Measurements from ENCODE around the gene TVP23B.
"Not testable (repeated sequence)": the region's sequence is repeated elsewhere in the genome, so short reads cannot be mapped to it uniquely, and the experiment has no call there.

Gene TVP23B

DNA sequence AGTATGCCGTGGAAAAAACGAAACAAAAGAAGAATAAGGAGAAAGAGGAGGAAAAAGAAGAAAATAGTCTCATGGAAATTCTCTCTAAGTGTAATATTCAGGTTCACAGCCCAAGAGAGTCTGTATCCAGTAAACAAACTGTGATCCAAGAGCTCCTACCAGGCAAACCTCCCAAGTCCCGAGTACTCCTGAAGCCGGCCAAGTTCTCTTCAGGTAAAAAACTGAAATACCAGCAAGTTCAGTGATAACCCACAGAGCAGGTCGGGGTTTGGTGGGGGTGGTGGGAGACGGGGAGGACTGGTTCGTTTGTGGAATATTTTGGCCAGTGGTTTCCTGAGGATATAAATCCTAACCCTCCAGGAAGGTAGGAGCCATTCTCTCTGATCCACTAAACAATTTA, 8.5 kb upstream of the TVP23B start:
- TF ChIP-seq CTCF (IDR thresholded peaks at IDR 0.05; ENCODE audit: control insufficient read depth, extremely low read depth, insufficient read depth): no peak
- H3K4me3 ChIP-seq (ENCODE audit: low read depth, low read length): no peak overlapping the region
- DNase-seq (ENCODE audit: low read depth): no peak

DNA sequence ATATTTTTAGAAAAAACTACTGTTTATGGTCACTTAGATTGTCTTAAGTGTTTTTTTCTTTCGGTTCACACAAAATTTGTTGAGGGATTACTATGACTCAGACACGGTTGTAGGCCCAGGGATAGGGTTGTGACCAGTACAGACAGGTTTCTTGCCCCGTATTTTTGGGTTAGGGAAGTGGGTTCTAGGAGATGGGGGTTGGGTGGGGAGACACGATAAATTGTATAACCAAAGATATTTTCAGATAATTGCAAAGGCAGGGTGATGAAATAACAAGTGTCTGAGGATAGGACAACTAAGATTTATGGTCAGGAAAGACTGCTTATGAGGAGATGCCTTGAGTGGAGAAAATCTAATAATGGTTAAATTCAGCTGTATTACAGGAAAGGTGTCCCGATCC, 822 bp downstream of the TVP23B start:
- not testable (repeated sequence) for DNase-seq (ENCODE audit: low read depth)
- H3K4me3 ChIP-seq (ENCODE audit: low read depth, low read length): peak overlapping the region; percentile 57

DNA sequence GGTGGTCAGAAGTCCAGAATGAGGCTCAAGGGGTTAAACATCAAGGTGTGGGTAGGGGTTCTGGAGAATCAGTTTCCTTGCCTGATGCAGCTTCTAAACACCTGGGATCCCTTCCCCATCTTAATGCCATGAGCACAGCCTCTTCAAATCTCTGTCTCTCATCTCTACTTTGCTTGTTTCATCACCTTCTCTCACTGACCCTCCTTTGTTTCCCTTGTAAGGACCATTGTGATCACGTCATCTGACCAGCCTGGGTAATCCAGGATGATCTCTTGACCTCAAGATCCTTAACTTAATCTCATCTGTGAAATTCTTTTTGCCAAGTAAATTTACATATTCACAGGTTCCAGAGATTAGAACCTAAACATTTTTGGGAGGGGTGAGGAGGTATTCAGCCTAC, 5.0 kb downstream of the TVP23B start:
- not testable (repeated sequence) for H3K4me3 ChIP-seq (ENCODE audit: low read depth, low read length); DNase-seq (ENCODE audit: low read depth)

DNA sequence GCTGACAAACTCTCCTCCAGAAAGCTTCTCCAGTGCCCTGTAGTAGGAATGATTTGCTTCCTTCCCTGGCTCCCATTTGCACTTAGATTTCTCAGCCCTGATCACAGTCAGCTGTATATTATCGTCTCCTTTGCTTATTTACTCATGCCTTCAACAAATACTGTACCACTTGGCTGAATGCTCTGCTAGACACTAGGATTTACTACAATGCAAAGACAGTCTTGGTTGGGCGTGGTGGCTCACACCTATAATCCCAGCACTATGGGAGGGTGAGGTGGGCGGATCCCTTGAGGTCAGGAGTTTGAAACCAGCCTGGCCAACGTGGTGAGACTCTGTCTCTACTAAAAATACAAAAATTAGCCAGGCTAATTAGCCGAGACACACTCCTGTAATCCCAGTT, 5.9 kb downstream of the TVP23B start:
- H3K4me3 ChIP-seq (ENCODE audit: low read depth, low read length); DNase-seq (ENCODE audit: low read depth): not testable (repeated sequence)

DNA sequence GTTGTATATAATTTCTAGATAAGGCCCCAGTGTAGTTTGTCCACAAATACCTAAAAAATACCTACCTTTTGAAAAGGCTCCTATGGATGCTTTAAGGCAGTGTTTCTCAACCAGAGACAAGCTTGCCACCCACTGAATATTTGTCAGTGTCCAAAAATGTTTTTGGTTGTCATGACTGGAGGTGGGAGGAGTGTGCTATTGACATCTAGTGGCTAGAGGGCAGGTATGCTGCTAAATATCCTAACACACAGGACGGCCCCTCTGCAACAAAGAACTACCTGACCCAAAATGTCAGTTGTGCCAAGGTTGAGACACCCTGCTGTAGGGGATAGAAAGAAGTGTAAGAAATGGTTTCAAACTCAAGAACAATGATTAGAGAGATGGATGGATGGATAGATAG, 10.4 kb downstream of the TVP23B start:
- H3K4me3 ChIP-seq (ENCODE audit: low read depth, low read length): not testable (repeated sequence)

DNA sequence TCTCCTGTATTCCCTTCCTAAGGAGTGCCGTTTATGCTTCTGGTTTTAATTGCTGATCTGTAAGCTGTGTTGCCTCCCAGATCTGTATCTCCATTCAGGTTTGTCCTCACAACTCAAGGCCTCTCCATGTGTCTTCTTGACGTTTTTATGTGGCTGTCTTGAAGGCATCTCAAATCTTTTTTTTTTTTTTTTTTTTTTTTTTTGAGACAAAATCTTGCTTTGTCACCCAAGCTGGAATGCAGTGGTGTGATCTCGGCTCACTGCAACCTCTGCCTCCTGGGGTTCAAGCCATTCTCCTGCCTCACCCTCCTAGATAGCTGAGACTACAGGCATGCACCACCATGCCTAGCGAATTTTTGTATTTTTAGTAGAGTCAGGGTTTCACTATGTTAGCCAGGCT, 13.9 kb downstream of the TVP23B start:
- DNase-seq (ENCODE audit: low read depth): not testable (repeated sequence)

More for the DNA sequence above, 10.4 kb downstream of the TVP23B start:
- not testable (repeated sequence) for DNase-seq (ENCODE audit: low read depth)

GRCh38 chr17:18796887-18797286, 15.9 kb downstream of the TVP23B start:
- not testable (repeated sequence) for H3K4me3 ChIP-seq (ENCODE audit: low read depth, low read length)

More for the DNA sequence above, 13.9 kb downstream of the TVP23B start:
- not testable (repeated sequence) for H3K4me3 ChIP-seq (ENCODE audit: low read depth, low read length)

GRCh38 chr17:18803458-18804245, 22.7 kb downstream of the TVP23B start:
- not testable (repeated sequence) for H3K4me3 ChIP-seq (ENCODE audit: low read depth, low read length); DNase-seq (ENCODE audit: low read depth)

More at GRCh38 chr17:18796887-18797286, 15.9 kb downstream of the TVP23B start:
- not testable (repeated sequence) for DNase-seq (ENCODE audit: low read depth)

- not testable (repeated sequence) for H3K4me3 ChIP-seq (ENCODE audit: low read depth, low read length); DNase-seq (ENCODE audit: low read depth)
Observed at GRCh38 chr17:18815924-18816323, 34.9 kb downstream of the TVP23B start.

- TF ChIP-seq CTCF (IDR thresholded peaks at IDR 0.05; ENCODE audit: control insufficient read depth, extremely low read depth, insufficient read depth): peak; percentile 75
- DNase-seq (ENCODE audit: low read depth): peak; percentile 28
- H3K4me3 ChIP-seq (ENCODE audit: low read depth, low read length): not testable (repeated sequence)
Observed at GRCh38 chr17:18816489-18817371, 35.7 kb downstream of the TVP23B start.

- H3K4me3 ChIP-seq (ENCODE audit: low read depth, low read length); DNase-seq (ENCODE audit: low read depth): not testable (repeated sequence)
Observed at GRCh38 chr17:18821430-18821829, 40.4 kb downstream of the TVP23B start.

DNA sequence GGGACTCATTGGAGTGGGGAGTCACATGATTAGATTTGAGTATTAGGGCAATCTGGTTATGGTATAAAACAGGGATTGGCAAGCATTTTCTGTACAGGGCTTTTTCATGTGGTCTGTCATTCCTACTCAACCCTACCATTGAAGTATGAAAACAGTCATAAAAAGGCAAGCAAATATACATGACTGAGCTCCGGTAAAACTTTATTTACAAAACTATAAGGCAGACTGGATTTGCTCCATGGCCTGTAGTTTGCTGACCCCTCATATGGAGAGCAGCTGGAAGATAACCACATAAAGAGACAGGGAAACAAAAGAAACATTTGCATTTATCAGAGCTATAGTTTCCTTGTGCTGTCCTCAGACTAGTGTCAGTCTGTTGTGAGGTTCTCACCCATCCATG, 46.6 kb downstream of the TVP23B start:
- not testable (repeated sequence) for DNase-seq (ENCODE audit: low read depth); H3K4me3 ChIP-seq (ENCODE audit: low read depth, low read length)

Data from LNCaP clone FGC (cell line).